ENCODE measurements around the gene RAB4A.
A peak's percentile ranks its signal among the peaks of the same experiment; 100 is the strongest.

The RAB4A gene

DNA sequence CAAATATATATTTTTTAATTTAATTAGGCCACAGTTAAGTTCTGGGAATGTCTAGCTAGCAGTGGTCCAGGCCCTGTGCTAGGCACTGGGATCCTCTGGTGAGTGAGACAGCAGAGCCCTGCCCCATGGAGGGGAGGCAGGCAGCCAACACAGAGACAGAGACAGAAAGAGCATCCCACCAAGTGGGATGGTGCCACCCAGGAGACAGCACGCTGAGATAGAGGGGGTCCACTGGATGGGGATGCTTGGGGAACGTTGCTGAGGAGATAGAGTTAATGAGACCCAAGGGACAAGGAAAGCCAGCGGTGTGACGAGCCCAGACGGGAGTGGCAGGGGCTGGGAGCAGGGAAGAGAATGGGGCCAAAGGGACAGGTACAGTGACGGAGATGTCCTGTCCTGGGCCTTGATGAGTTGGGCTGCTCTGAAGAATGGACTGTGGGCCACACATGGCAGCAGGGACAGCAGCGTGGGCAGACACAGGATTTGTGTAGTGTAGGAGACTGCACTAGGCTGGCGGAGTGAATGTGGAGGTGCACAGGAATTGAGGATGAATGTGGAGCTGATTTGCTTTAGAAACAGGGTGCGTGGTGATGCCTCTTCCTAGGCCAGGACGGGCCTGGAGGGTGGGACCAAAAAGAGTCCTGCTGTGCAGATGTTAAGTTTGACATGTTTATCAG is 22.8 kb downstream of the RAB4A start:
- H3K4me3 ChIP-seq (ENCODE audit: control insufficient read depth, low read depth, low read length) = no peak overlapping the region
- no peak for DNase-seq (ENCODE audit: low read depth)
- TF ChIP-seq, protein P1, sequence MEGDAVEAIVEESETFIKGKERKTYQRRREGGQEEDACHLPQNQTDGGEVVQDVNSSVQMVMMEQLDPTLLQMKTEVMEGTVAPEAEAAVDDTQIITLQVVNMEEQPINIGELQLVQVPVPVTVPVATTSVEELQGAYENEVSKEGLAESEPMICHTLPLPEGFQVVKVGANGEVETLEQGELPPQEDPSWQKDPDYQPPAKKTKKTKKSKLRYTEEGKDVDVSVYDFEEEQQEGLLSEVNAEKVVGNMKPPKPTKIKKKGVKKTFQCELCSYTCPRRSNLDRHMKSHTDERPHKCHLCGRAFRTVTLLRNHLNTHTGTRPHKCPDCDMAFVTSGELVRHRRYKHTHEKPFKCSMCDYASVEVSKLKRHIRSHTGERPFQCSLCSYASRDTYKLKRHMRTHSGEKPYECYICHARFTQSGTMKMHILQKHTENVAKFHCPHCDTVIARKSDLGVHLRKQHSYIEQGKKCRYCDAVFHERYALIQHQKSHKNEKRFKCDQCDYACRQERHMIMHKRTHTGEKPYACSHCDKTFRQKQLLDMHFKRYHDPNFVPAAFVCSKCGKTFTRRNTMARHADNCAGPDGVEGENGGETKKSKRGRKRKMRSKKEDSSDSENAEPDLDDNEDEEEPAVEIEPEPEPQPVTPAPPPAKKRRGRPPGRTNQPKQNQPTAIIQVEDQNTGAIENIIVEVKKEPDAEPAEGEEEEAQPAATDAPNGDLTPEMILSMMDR (IDR thresholded peaks at IDR 0.05; ENCODE audit: control insufficient read depth, insufficient read depth, low read depth, low read length, missing control alignments) = no peak

DNA sequence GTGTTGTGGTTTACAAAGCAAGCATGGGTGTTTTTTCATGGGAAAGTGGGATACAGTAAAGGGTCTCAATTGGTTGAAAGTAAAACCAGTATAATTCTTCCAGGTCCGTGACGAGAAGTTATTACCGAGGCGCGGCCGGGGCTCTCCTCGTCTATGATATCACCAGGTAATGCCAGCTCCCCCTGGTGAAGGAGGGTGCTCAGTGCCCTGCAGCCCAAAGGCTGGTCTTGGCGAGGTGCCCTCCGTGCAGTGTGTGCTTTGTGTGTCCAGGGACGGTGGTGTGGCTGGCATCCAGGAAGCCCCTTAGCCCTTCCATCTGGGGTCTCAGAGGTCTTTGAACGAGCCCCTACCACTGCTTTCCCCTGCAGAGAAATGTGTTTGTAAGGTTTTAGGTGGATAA is 24.8 kb downstream of the RAB4A start:
- DNase-seq (ENCODE audit: low read depth) = no peak
- H3K4me3 ChIP-seq (ENCODE audit: control insufficient read depth, low read depth, low read length) = no peak overlapping the region
- TF ChIP-seq, protein P1 (IDR thresholded peaks at IDR 0.05; ENCODE audit: control insufficient read depth, insufficient read depth, low read depth, low read length, missing control alignments) = no peak

DNA sequence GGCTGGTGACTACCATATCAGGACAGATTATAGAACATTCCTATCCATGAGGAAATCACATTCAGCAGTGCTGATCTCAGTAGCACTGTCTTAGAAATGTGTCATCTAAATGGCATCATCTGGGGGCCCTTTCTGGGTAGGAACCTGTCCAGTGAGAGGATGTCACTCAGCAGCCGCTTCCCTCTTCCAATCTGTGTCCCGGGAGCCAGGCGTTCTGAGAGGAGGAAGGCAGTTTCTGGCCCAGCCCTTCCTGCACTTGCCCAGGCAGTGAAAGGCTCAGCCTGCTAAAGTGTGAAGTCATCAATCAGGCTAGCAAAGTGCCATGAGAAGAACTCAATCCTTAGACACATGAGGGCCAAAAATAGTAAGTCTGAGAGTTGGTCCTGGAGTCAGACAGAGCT is 25.6 kb downstream of the RAB4A start:
- peak; percentile 24 for DNase-seq (ENCODE audit: low read depth)
- TF ChIP-seq, protein P1 (IDR thresholded peaks at IDR 0.05; ENCODE audit: control insufficient read depth, insufficient read depth, low read depth, low read length, missing control alignments) = no peak

DNA sequence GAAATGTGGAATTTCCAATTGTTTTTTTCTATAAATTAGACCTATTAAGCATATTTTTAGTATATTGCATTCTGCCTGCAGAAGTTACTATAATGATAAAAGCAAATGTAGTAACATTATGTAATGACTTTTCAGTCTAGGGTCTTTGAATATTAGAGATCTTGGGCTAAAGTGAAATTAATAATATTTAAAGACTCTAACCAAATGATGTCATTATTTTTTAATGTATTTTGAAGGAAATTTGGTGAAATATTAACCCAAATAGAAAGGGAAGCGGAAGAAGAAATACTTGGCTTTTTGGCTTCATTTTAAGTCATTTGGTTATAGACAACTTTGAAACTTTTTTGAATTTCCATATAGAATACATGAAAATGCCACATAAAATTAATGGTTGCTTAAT is 26.8 kb downstream of the RAB4A start:
- TF ChIP-seq, protein P1 (IDR thresholded peaks at IDR 0.05; ENCODE audit: control insufficient read depth, insufficient read depth, low read depth, low read length, missing control alignments) = no peak
- no peak overlapping the region for H3K4me3 ChIP-seq (ENCODE audit: control insufficient read depth, low read depth, low read length)
- no peak for DNase-seq (ENCODE audit: low read depth)

More for the DNA sequence above, 25.6 kb downstream of the RAB4A start:
- no peak overlapping the region for H3K4me3 ChIP-seq (ENCODE audit: control insufficient read depth, low read depth, low read length)

DNA sequence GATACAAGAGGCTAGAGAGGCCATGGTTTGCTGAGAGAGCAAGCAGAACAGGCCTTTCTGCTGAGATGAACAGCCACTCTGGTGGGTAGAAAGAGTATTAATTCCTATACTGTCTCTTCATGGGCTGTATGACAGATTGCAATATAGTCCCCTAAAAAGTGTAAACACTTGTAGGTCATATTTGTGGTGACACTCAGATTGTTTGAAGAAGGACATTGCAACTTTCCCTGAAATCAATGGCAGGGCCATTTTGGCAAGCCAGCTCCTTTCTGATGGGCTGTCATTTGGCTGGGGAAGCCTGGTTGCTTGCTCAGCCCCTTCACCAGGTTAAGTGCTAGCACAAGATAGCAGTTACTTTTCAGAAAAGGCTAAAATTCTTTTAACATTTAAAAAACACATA is 27.5 kb downstream of the RAB4A start:
- DNase-seq (ENCODE audit: low read depth) = no peak
- TF ChIP-seq, protein P1 (IDR thresholded peaks at IDR 0.05; ENCODE audit: control insufficient read depth, insufficient read depth, low read depth, low read length, missing control alignments) = no peak
- no peak overlapping the region for H3K4me3 ChIP-seq (ENCODE audit: control insufficient read depth, low read depth, low read length)

DNA sequence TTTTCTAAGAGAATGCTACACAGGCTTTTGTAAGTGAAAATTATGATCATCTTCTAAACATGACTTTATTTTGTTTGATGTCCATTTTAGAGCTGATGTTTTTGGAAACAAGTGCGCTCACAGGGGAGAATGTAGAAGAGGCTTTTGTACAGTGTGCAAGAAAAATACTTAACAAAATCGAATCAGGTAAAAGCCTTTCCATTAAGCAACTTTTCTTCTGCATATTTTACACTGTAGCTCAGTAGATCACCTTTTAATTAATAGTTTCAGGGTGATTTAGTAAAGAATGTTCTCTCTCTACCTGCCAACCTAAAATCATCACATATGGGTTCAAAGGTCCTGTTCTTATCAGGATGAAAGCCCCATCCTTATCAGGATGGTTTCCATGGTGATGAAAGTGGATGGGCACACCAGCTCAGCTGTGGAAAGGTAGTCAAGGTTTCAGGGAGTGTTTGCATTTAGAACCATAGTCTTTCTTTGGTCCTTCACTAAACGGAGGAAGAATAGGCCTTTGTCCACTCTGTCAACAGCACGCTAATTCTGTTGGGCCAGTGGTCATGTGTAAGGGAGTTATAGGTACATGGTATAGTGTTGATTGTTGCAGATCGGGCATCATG is 28.1 kb downstream of the RAB4A start:
- TF ChIP-seq, protein P1 (IDR thresholded peaks at IDR 0.05; ENCODE audit: control insufficient read depth, insufficient read depth, low read depth, low read length, missing control alignments) = no peak
- no peak overlapping the region for H3K4me3 ChIP-seq (ENCODE audit: control insufficient read depth, low read depth, low read length)
- DNase-seq (ENCODE audit: low read depth) = no peak

All from AG09309 (cell line).